Osteoblast (primary cell): ENCODE results near the gene RPS27. TPM values are rescaled to one million over a fixed set of nuclear protein-coding genes. Genes with fewer than 3 reads are reported as not detected.

Experiments
- DNase-seq: peaks from one replicate; pipeline ENCODE4 v3.0.0; 2011; ENCODE audit warnings: low spot score, mixed read lengths; ENCODE audit not compliant: insufficient read length; ENCODE audit errors: missing footprints
- H2AFZ ChIP-seq: 2 replicates; pipeline ENCODE4 v1.6.0; 2011; ENCODE audit warnings: mild to moderate bottlenecking, low read length
- H3K27ac ChIP-seq: 2 replicates; pipeline ENCODE4 v1.5.1; 2011; ENCODE audit warnings: mild to moderate bottlenecking, low read depth, low read length, moderate library complexity
- H3K27me3 ChIP-seq: 2 replicates; pipeline ENCODE4 v1.6.0; 2012; ENCODE audit warnings: mild to moderate bottlenecking, control low read depth, inconsistent platforms, low read length, moderate library complexity; ENCODE audit not compliant: insufficient read depth
- H3K36me3 ChIP-seq: 2 replicates; pipeline ENCODE4 v1.5.1; 2011; ENCODE audit warnings: mild to moderate bottlenecking, low read length, control low read depth, moderate library complexity; ENCODE audit not compliant: insufficient read depth
- H3K4me1 ChIP-seq: 2 replicates; pipeline ENCODE4 v1.5.1; 2011; ENCODE audit warnings: mild to moderate bottlenecking, low read length, control low read depth, moderate library complexity; ENCODE audit not compliant: insufficient read depth
- H3K4me2 ChIP-seq: 2 replicates; pipeline ENCODE4 v1.6.0; 2011; ENCODE audit warnings: mild to moderate bottlenecking, low read length; ENCODE audit not compliant: insufficient read depth
- H3K4me3 ChIP-seq: fragments of 200-600 bp; sonication (generic); 3 replicates; pipeline ENCODE4 v1.5.1; 2012; ENCODE audit warnings: mild to moderate bottlenecking, low read length, inconsistent platforms; ENCODE audit not compliant: insufficient read depth
- H3K79me2 ChIP-seq: 2 replicates; pipeline ENCODE4 v1.6.0; 2012; ENCODE audit warnings: mild to moderate bottlenecking, low read length, control low read depth, inconsistent platforms; ENCODE audit not compliant: insufficient read depth
- H3K9me3 ChIP-seq: 2 replicates; pipeline ENCODE4 v1.5.1; 2011; ENCODE audit warnings: low read depth, low read length, control low read depth
- H4K20me1 ChIP-seq: 2 replicates; pipeline ENCODE4 v1.6.0; 2012; ENCODE audit warnings: mild to moderate bottlenecking, low read length, control low read depth; ENCODE audit not compliant: insufficient read depth
- CTCF ChIP-seq: IDR thresholded peaks from 2 replicates; pipeline ENCODE4 v1.5.1; 2011; ENCODE audit warnings: mild to moderate bottlenecking, low read depth, low read length, moderate library complexity; ENCODE audit errors: extremely low read depth
- total RNA-seq: library from RNA; depleted of rRNA; stranded (reverse); fragments of >200 nt; gene quantifications from 2 replicates; pipeline ENCODE4 v1.2.3, GENCODE V29; 2012

Gene RPS27
- total RNA-seq, 1 donor: 1,441 TPM

- Histone ChIP-seq H3K36me3 (peaks cover 10% of the 10 kb centered on the region), H3K4me1 (peaks cover 17% of the 10 kb centered on the region), H3K27ac (no peak overlapping the region), H4K20me1 (no peaks in the 10 kb centered on the region), H3K27me3 (no peaks in the 10 kb centered on the region), H3K4me2 (peak overlapping the region; percentile 84), H3K4me3 (no peak overlapping the region), H3K9me3 (no peaks in the 10 kb centered on the region), H3K79me2 (peaks cover under 1% of the 10 kb centered on the region), H2AFZ (no peak overlapping the region)
- no peak for TF ChIP-seq CTCF
- no peak for DNase-seq
These were observed 21.6 kb upstream of the RPS27 start for GRCh38 chr1:153968972-153969371.

DNA sequence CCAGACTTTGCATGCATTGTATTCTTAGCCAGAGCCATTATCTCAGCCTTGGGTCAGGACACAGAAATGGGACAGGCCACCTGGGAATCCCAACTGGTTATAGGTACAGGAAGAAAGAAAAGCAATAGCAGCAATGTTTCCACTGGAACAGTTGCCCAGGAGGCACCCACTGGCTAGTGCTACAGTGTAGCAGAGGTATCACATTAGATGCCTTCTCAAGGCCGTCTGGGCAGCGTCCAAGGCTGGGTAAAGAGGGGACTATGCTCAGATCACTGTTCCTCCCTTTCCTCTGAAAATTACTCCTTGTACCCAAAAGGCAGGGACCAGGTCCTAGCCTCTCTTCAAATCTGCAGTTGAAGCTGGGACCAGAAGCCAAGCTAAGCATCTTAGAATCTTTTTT lies 20.2 kb upstream of the RPS27 start:
- no peak overlapping the region for H2AFZ ChIP-seq
- no peak overlapping the region for H3K4me3 ChIP-seq
- H3K27me3 ChIP-seq: no peaks in the 10 kb centered on the region
- H3K36me3 ChIP-seq: peaks cover 21% of the 10 kb centered on the region
- TF ChIP-seq CTCF: no peak
- no peak overlapping the region for H3K4me2 ChIP-seq
- no peaks in the 10 kb centered on the region for H3K79me2 ChIP-seq
- H3K4me1 ChIP-seq: peaks cover 14% of the 10 kb centered on the region
- H4K20me1 ChIP-seq: no peaks in the 10 kb centered on the region
- H3K9me3 ChIP-seq: no peaks in the 10 kb centered on the region
- DNase-seq: no peak
- H3K27ac ChIP-seq: no peak overlapping the region

DNA sequence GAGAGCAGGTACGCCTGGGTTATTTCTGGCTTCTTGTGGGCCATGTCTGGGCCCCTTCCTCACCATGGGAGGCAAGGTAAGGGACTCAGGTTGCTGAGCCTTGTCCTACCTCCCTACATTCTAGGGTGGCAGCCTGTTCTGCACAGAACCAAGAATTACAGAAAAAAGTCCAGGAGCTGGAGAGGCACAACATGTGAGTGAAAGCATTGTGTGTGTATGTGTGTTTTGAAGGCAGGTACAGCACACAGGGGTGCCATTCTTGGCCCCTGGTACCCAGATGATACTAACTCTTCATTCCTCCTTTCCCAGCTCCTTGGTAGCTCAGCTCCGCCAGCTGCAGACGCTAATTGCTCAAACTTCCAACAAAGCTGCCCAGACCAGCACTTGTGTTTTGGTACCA lies 17.5 kb upstream of the RPS27 start:
- Histone ChIP-seq H4K20me1 (no peaks in the 10 kb centered on the region), H3K4me1 (peaks cover 22% of the 10 kb centered on the region), H3K27me3 (no peaks in the 10 kb centered on the region), H3K27ac (no peak overlapping the region), H3K4me2 (no peak overlapping the region), H3K4me3 (no peak overlapping the region), H3K36me3 (peaks cover 26% of the 10 kb centered on the region), H3K79me2 (peaks cover 26% of the 10 kb centered on the region), H2AFZ (no peak overlapping the region), H3K9me3 (no peaks in the 10 kb centered on the region)
- TF ChIP-seq CTCF: no peak
- no peak for DNase-seq

- H3K4me1 ChIP-seq: peaks cover 22% of the 10 kb centered on the region
- no peaks in the 10 kb centered on the region for H3K27me3 ChIP-seq
- H3K27ac ChIP-seq: no peak overlapping the region
- no peaks in the 10 kb centered on the region for H3K9me3 ChIP-seq
- H4K20me1 ChIP-seq: no peaks in the 10 kb centered on the region
- peaks cover 26% of the 10 kb centered on the region for H3K36me3 ChIP-seq
- H3K4me3 ChIP-seq: no peak overlapping the region
- no peak overlapping the region for H3K4me2 ChIP-seq
- no peak for TF ChIP-seq CTCF
- peaks cover 26% of the 10 kb centered on the region for H3K79me2 ChIP-seq
- H2AFZ ChIP-seq: no peak overlapping the region
- DNase-seq: no peak
These were observed 17.0 kb upstream of the RPS27 start for GRCh38 chr1:153973525-153973924.
